ENCODE results near the gene KIRREL3.

KIRREL3 gene

DNA sequence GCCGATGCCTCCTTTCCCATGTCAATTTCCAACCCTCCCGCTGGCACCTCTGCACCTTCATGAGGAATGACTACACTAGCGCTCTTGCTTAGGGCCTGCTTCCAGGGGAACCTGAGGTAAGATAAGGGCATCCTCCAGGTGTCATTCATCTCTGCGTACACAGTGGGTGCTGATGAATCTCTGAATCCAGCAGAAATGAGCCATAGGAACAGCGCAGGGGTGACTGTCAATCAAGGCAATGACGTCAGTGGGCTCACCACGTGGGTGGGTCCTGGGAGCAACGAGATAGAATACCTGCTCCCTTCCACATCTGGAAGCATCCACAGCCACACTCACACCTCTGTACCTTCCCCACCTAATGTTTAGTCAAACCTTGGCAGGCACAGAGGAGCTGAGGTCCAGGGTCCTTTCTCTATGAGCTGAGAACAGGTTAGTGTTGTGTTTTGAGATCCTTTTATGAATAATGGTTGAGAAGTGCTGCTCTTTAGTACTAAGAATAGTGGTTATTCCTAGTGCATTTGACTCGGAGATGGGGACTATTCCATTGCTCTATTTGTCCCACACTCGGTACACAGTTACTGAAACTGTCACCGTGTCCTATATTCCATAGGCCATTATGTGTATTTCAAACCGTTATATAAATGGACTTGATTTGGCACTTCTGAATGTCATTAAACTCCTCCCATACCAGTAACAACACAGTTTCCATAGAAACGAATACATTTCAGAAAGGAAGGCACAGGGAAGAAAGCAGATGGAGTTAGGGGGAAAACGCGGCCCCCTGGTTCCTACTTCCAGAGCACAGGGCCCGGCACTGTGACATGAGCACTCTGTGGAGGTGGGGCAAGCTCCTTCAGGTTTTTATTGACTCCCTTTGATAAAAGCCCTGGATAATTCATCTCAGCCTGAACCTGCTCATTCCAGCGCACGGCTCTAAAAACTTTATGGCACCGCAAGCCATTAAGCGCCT lies 451.7 kb downstream of the KIRREL3 start:
- DNase-seq = no peak

DNA sequence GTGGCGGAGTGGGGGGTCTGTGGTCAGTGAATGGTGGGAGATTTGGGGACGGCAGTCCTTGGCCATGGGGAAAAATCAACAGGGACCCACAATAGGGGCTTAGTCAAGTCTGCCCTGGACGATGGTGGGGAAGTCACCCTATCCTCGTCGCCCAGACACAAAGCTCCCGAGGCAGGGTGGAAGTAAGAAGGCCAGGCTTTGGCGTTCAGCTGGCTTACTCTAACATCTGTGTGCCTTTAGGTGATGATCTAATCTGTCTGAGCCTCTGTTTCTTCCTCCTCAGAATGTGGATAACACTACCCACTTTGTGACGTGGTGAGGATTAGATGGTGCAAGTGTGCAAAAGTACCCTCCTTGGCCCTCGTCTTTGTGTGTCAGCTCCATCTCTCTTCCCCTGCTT lies 452.9 kb downstream of the KIRREL3 start:
- DNase-seq = no peak

- DNase-seq = no peak
These were observed 453.4 kb downstream of the KIRREL3 start for GRCh38 chr11:126547161-126547560.

GRCh38 chr11:126546694-126547093 lies 453.9 kb downstream of the KIRREL3 start:
- no peak for DNase-seq

- DNase-seq = no peak
These were observed 454.4 kb downstream of the KIRREL3 start for GRCh38 chr11:126546191-126546590.

DNA sequence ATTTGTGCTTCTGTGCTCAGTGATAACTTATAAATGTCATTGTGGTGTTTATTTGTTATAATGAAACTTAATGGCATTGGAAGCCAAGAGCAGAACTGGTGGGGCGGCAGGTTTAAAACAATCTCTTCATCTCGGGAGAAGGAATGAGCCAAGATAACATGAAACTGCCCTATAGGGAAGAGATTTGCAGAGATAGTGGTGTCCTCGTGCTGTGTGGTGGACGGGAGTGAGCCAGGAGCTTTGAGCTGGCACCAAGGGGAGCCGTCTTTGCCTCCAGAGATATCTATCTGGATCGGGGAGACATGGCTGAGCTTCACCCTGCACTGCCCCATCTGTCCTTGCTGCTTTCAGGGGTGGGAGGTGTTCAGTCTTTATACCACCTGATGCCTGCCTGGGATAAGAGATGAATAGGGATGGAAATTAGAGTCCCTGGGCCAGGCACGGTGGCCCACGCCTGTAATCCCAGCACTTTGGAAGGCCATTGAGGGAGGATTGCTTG lies 455.5 kb downstream of the KIRREL3 start:
- DNase-seq = no peak

- no peak for DNase-seq
These were observed 456.2 kb downstream of the KIRREL3 start for GRCh38 chr11:126544108-126545056.

DNA sequence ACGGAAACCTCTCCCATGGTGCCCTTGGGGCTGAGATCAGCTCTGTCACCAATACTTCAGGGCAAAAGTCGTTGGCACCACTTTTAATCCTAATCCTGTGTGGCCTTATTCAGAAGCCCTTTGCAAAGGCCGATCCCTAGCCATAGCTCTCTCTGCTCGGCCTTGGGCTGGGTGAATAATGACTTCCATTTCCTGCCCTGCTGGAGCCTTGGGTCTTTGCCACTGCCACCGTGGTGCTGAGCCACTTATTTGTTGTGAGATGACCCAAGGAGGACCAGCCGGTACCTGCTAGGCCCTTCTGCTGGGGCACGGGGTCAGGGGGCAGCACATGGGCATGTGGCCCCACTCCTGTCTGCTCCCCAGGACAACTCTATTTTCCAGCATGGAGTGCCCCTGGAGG lies 456.9 kb downstream of the KIRREL3 start:
- DNase-seq = no peak

DNA sequence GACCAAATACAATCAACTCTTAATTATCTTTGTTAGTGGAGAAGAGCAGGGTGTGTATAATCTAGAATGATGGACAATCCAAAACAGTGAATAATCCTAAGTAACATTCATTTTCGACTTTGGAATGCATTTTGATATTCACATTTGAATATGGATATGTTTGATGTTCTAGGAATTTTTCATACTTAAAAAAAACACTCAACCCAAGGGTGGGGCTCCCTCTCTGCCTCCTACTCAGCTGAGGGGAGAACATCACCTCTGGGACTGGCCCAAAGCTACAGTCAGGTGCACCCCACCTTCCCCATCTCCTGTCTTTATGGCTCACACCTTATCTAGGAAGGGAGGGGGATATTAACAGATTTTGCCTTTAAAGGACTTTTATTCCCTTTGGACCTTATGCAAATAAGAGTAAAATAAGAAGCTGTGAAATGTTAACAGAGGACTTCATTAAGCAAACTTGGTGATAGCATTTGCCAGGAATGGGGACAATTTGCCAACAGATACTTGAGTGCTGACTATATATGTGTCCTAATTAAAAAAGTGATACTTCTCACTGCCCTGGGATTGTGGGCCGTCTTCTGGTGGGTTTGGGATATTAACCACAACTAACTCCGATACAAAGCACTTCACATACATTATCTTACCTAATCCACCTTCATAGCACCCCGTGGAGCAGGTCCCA lies 458.1 kb downstream of the KIRREL3 start:
- DNase-seq = no peak

GRCh38 chr11:126538071-126538470 lies 462.5 kb downstream of the KIRREL3 start:
- DNase-seq = peak; percentile 45

DNA sequence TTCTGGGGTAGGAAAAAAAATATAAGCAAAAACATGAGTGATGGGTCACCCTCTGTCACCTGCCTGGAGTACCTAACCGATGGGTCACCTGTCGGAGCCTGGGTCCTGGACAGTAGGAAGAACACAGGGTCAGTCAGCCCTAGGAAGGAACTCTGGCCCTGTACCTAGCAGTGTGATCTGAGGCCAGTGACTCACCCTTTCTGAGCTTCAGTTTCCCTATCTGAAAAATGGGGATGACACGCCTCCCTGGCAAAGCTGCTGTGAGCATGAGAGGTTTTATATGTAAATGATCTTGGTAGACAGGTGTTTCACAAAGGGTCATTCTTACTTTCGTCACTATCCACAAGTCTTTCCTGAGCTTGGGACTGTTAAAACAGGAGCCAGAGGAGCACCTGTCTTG lies 463.1 kb downstream of the KIRREL3 start:
- DNase-seq = no peak

DNA sequence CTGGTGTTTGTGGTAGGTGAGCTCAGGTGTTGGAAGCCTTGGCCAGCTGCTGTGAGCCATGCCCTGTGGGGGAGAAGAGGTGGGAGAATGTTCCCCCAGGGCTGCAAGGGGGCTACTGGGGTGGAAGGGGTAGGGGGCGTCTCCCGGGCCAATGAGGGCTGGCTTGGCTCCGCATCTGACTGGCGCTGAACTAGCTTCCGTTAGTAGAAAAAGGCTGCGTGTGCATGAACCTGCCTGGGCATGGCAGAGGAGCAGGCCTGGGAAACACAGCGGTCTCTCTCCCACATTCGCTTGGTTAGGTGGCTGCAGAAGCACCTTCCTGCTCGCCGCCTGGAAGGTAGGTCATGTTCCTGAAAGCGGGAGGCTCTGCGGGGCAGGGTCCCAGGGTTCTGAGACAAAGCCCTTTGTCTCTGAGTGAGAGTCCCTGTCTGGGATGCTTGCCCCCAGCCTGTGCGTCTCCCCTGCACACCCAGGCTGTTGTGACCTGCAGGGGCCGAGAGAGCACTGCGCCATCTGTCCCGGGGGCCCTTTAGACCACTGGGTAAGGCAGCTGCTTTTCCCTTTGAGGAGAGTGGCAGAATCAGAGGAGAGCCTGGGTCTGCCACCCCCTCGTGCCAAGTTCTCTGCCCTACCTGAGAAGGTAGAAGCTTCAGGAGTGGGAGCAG lies 466.3 kb downstream of the KIRREL3 start:
- DNase-seq = no peak

DNA sequence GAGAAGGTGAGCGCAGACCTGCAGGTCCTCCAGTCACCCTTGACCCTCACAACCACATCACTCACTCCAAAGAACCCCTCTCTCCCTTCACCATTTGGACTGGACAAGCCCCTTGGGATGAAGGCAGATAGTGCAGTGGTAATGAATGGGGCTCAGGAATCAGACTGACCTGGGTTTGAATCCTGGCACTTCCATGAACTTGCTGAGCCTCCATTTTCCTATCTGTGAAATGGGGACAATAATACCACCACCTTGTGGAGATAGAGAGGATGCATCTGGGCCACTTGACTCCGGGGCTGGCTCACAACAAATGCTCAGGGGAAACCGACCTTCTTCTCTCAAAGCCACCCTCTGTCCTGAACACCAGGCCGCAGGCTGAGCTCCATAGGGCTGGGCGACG lies 467.0 kb downstream of the KIRREL3 start:
- DNase-seq = no peak

GRCh38 chr11:126530416-126530815 lies 470.2 kb downstream of the KIRREL3 start:
- DNase-seq = no peak

DNA sequence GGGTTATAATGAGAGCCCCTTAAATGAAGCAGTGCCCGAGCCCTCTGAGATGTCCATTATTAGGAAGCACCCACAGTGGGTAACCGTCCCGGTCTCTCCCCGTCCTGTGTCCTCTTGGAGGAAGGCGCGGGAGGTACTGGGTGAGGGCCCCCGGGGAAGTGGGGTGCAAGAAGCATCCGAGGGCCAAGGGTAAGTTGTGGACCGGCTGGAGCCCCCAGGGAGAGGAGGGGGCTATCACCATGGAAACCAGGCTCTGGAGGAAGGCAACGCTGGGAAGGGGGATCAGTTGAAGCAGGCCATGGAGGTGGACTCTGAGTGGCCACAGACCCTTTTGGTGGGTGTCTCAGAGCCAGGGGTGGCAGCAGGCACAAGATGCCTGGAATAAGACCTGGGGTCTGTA lies 471.5 kb downstream of the KIRREL3 start:
- DNase-seq = no peak

- DNase-seq = no peak
These were observed 472.5 kb downstream of the KIRREL3 start for GRCh38 chr11:126528075-126528474.

DNA sequence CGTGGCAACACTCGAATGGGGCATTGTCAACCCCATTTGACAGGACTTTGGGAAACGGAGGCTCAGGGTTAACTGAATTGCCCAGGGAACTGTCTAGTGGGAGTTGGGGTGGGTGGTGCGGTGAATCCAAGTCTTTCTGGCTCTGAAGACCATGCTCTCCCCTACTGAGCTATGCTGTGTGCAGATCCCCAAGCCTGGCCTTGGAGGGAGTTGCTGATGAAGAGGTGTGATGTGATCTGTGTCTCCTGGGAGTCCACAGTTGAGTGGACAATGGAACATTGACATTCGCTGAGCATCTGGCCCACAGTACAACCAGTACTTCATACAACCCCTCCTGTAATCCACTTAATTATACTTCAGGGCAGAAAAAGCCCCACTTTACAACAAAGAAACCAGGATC lies 472.9 kb downstream of the KIRREL3 start:
- DNase-seq = no peak

DNA sequence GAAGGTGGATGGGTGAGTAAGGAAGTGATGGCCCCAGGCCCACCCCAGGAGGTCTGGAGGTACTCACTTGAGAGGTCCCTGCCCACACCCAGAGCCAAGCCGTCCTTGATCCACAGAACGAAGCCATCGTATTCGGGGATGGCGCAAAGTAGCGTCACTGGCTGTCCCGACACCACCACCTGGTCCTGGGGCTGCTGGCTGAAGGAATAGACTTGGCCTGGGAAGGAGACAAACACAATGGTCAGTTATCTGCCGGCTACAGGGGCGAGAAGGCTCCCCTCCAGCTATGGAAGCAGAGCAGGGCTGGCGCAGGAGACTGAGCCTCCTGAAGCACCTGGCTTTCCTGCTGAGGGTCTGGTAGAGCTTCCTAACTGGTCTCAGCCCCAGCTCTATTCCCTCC lies 474.1 kb downstream of the KIRREL3 start:
- no peak for DNase-seq

DNA sequence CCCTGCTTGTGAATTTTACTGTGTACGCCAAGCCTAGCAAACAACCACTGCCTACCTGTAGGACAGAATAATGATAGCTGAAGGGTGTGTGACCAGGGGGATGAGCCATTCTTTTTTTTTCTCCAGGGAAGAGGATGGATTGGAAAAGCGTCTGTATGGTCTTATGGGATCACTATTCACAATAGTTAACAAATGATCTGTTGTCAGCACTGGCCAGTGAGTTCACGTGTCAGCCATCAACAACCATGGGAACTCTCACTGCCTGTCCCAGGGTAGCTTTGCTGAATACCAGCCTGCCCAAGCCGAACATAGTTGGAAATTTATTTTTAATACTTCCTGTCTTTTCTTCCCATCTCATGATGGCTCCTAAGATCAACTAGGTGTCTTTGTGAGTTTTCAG lies 474.9 kb downstream of the KIRREL3 start:
- DNase-seq = no peak

DNA sequence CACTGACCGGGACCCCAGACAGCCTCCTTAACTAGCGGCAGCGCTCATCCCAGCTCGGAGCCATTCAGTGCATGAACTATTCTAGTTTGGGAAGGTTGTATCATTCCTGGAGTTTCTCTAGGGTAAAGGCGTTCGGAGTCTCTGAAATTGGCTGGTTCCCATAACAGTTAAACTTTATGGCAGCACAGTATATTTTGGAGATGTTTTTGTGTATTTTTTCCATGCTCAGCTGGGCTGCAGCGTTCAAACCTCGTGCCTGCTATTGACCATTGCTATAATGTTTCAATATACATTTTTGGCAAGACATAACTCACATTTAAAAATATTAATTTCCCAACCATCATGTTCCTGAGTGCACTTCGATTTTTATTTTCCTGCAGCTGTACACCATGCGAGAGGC lies 475.4 kb downstream of the KIRREL3 start:
- DNase-seq = no peak

DNA sequence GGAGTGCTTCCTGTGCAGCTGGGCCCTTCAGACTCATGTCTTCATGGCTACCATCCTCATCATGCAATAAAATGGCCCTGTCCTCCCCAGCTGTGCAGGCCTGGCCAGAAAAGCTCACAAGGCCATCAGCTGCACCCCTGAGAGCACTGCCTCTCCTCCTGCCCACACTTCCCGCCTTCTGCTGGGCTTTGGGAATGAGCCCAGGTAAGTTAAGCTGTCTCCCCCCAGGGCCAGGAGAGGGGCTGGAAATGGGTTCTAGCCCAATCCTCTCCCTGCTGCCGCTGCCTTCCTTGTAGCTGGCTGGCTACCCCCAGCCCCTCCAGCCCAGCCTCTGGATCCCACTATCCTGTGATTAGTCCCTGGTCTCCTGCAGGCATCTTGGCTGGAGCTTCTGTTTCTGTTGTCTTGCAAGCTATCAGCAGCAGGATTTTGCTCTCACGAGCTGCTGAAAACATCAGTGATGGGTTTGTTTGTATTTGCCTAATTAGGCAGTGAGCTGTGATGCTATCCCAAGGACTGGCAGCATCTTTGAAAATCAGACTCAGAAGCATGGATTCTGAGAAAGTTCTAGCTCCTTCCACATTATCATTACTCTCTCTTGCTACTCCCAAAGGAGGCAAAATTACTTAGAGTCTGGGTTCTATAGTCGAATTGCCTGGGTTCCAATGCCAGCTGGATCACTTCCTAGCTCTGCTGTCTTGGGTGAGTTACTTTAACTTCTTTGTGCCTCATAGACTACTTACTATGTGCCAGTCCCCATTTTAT lies 476.9 kb downstream of the KIRREL3 start:
- DNase-seq = no peak

DNA sequence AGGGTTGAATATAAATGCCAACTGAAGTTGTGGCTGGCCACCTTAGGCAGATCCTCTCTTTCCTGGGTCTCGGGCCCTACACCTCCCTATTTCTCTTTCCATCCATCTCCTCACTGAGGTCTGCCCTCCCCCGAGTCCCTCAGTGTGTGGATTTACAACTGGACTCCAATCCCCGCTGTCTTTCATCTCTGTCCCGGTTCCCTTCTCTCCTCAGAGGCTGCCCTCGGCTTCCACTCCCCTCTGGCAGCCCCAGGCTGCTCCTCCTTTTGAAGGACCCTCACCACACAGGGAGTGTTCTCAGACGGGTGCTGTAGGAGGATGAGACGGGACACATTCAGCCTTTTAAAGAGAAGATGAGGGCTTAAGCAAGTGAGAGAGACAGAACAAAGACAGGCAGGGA lies 478.0 kb downstream of the KIRREL3 start:
- no peak for DNase-seq

Data from NCI-H187 treated with DMSO at 0.1 percent for 48 hours (cell line).